ENCODE measurements around the gene OR7C1.

The OR7C1 gene

DNA sequence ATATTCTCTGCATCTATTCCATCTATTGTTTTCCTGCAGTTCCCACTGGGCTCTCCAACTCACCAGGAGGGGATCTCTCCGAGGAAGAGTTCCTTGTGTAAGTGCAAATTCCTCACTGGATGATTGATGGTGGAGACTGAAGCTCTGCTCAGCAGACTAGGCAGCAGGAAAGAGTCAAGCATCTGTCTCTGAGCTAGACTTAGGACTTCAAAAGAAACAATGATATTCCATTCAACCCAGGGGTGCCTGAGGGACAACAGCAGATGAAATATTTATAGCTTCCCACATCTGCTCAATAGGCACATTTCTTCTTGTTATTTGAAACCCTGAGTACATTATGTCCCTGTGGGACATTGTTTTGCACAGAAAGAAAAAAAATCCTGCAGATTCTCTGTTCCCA is at the start of gene OR7C1, which contains the start of gene OR7A5:
OR7C1 (minus strand) TSS at position 175 of the 400 bp plus-strand sequence. CDS start 35,049 bp downstream, outside the sequence.
OR7A5 (minus strand) TSS at position 175 of the 400 bp plus-strand sequence. CDS start 6,944 bp downstream, outside the sequence.
- no peak for TF ChIP-seq JUND (IDR thresholded peaks at IDR 0.05; ENCODE audit: low read depth)
- in situ Hi-C loops (cut with HindIII; ENCODE audit: low pct_unique_long_range_greater_than_20kb, low sequenced_read_pairs): no loop called here
- peak in 1 of 2 experiments; percentile 14 for DNase-seq (ENCODE audit: low read depth in 1 of 2, low spot score in 1 of 2)

DNA sequence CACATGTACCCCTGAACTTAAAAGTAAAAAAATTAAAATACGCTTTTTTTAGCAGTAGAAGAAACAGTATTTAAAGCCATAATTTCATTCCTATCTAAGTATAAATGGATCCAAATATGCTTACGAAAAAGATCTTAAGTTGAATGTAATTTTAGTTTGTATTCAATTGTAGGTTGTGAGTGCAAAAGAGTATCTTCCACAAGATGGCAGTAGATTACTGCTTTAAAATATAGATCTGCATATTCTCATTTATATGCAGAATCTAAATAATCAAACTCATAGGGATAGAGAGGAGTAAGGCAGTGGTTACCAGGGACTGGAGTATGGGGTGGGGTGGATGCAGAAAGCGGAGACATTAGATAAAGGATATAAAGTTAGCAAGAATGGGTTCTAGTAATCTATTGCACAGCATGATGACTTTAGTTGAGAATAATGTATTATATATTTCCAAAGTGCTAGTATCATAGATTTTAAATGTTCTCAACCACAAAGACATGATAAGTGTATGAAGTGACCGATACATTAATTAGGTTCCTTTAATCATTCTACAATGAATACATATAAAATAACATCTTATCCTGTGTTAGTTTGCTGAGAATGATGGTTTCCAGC is 36.7 kb upstream of the OR7C1 start:
- in situ Hi-C loops (cut with HindIII; ENCODE audit: low pct_unique_long_range_greater_than_20kb, low sequenced_read_pairs): no loop called here
- no peak for TF ChIP-seq JUND (IDR thresholded peaks at IDR 0.05; ENCODE audit: low read depth)
- peak; percentile 26 to 39 for DNase-seq (ENCODE audit: low read depth in 1 of 2, low spot score in 1 of 2)

- TF ChIP-seq JUND (IDR thresholded peaks at IDR 0.05; ENCODE audit: low read depth): no peak
- in situ Hi-C loops (cut with HindIII; ENCODE audit: low pct_unique_long_range_greater_than_20kb, low sequenced_read_pairs): no loop called here
- no peak for DNase-seq (ENCODE audit: low read depth in 1 of 2, low spot score in 1 of 2)
Measured at GRCh38 chr19:14868497-14868896, 33.5 kb upstream of the OR7C1 start.

- no peak for DNase-seq (ENCODE audit: low read depth in 1 of 2, low spot score in 1 of 2)
- in situ Hi-C loops (cut with HindIII; ENCODE audit: low pct_unique_long_range_greater_than_20kb, low sequenced_read_pairs): no loop called here
- TF ChIP-seq JUND (IDR thresholded peaks at IDR 0.05; ENCODE audit: low read depth): no peak
Measured at GRCh38 chr19:14848822-14849221, 13.8 kb upstream of the OR7C1 start, which contains the start of gene OR7A10. Gene OR7A10 (minus strand): TSS chr19:14848922. CDS start chr19:14841877, 7,045 bp downstream.

DNA sequence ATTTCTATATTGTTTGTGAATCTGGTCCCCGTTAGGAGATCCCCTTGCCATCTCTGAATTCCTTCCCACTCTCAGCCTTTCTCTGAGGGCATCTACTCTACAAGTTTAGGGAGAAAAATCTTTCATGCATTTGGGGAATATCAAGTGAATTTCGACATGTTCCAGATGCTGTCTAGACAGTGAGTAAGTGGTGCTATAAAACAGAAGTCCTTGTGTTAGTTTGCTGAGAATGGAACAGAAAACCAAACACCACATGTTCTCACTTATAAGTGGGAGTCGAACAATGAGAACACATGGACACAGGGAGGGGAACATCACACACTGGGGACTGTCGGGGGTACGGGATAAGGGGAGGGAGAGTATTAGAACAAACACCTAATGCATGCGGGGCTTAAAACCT is 8.6 kb upstream of the OR7C1 start:
- DNase-seq (ENCODE audit: low read depth in 1 of 2, low spot score in 1 of 2): no peak
- in situ Hi-C loops (cut with HindIII; ENCODE audit: low pct_unique_long_range_greater_than_20kb, low sequenced_read_pairs): no loop called here
- no peak for TF ChIP-seq JUND (IDR thresholded peaks at IDR 0.05; ENCODE audit: low read depth)

- in situ Hi-C loops (cut with HindIII; ENCODE audit: low pct_unique_long_range_greater_than_20kb, low sequenced_read_pairs): no loop called here
- no peak for TF ChIP-seq JUND (IDR thresholded peaks at IDR 0.05; ENCODE audit: low read depth)
- no peak for DNase-seq (ENCODE audit: low read depth in 1 of 2, low spot score in 1 of 2)
Measured at GRCh38 chr19:14843169-14843568, 8.2 kb upstream of the OR7C1 start.

DNA sequence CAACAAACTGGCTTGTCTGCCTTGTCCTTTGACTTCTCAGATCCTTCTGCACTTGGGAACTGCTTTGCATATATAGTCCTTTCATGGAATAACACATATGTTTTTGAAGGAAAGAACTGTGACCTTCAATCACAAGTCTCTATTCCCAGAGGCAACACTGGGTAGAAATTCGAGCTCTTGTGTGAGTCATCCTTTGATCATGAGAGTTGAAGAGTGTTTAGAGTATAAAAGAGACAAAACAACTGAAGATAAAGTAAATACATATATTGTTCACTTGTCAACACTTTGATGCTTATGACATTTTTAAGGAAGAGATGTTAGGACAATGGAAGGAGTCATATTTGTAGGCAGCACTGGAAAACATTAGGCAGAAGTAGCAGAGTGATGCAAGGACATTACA is 5.2 kb upstream of the OR7C1 start:
- DNase-seq (ENCODE audit: low read depth in 1 of 2, low spot score in 1 of 2): no peak
- in situ Hi-C loops (cut with HindIII; ENCODE audit: low pct_unique_long_range_greater_than_20kb, low sequenced_read_pairs): no loop called here
- TF ChIP-seq JUND (IDR thresholded peaks at IDR 0.05; ENCODE audit: low read depth): no peak

GRCh38 chr19:14837391-14837790 is 2.4 kb upstream of the OR7C1 start:
- in situ Hi-C loops (cut with HindIII; ENCODE audit: low pct_unique_long_range_greater_than_20kb, low sequenced_read_pairs): no loop called here
- TF ChIP-seq JUND (IDR thresholded peaks at IDR 0.05; ENCODE audit: low read depth): no peak
- DNase-seq (ENCODE audit: low read depth in 1 of 2, low spot score in 1 of 2): no peak

GRCh38 chr19:14830702-14831101 is 4.3 kb downstream of the OR7C1 start:
- in situ Hi-C loops (cut with HindIII; ENCODE audit: low pct_unique_long_range_greater_than_20kb, low sequenced_read_pairs): no loop called here
- no peak for DNase-seq (ENCODE audit: low read depth in 1 of 2, low spot score in 1 of 2)

GRCh38 chr19:14826006-14826405 is 9.0 kb downstream of the OR7C1 start:
- in situ Hi-C loops (cut with HindIII; ENCODE audit: low pct_unique_long_range_greater_than_20kb, low sequenced_read_pairs): no loop called here
- DNase-seq (ENCODE audit: low read depth in 1 of 2, low spot score in 1 of 2): no peak
- TF ChIP-seq JUND (IDR thresholded peaks at IDR 0.05; ENCODE audit: low read depth): no peak

More at GRCh38 chr19:14830702-14831101, 4.3 kb downstream of the OR7C1 start:
- no peak for TF ChIP-seq JUND (IDR thresholded peaks at IDR 0.05; ENCODE audit: low read depth)

DNA sequence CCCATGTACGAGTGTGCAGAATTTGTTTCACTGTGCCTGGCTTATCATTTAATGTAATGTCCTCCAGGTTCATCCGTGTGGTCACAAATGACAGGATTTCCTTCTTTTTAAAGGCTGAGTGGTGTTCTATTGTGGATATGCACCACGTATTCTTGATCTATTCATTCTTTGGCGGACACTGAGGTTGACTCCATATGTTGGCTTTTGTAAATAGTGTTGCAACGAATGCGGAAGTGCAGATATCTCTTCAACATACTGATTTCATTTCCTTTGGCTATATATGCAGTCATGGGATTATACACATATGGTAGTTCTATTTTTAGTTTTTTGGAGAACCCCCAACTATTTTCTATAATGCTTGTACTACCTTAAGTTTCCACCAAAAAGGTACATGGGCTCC is 13.0 kb downstream of the OR7C1 start:
- in situ Hi-C loops (cut with HindIII; ENCODE audit: low pct_unique_long_range_greater_than_20kb, low sequenced_read_pairs): no loop called here
- no peak for DNase-seq (ENCODE audit: low read depth in 1 of 2, low spot score in 1 of 2)
- TF ChIP-seq JUND (IDR thresholded peaks at IDR 0.05; ENCODE audit: low read depth): no peak

- in situ Hi-C loops (cut with HindIII; ENCODE audit: low pct_unique_long_range_greater_than_20kb, low sequenced_read_pairs): no loop called here
- DNase-seq (ENCODE audit: low read depth in 1 of 2, low spot score in 1 of 2): no peak
- no peak for TF ChIP-seq JUND (IDR thresholded peaks at IDR 0.05; ENCODE audit: low read depth)
Measured at GRCh38 chr19:14818588-14818987, 16.4 kb downstream of the OR7C1 start.

- in situ Hi-C loops (cut with HindIII; ENCODE audit: low pct_unique_long_range_greater_than_20kb, low sequenced_read_pairs): no loop called here
Measured at GRCh38 chr19:14817052-14817451, 17.9 kb downstream of the OR7C1 start.

More at GRCh38 chr19:14817052-14817451, 17.9 kb downstream of the OR7C1 start:
- DNase-seq (ENCODE audit: low read depth in 1 of 2, low spot score in 1 of 2): no peak
- no peak for TF ChIP-seq JUND (IDR thresholded peaks at IDR 0.05; ENCODE audit: low read depth)

All from T47D (cell line).